Measurements from ENCODE around the gene KIF16B. TPM values are rescaled to one million over a fixed set of nuclear protein-coding genes. Genes with fewer than 3 reads are reported as not detected.

KIF16B gene
- total and polyA plus RNA-seq, 10 of the 15 experiments (the other 5 are each of a cell fraction or from before 2014, with no cell fraction given) = 0.21 to 5.2 (median 3.0) TPM

GRCh38 chr20:16404171-16404570 is 169.1 kb downstream of the KIF16B start:
- FAIRE-seq (no peak), ATAC-seq (no peak), DNase-seq (ENCODE audit: low read depth, low spot score) (no peak)
- RAD21 ChIA-PET (ENCODE audit: unreplicated experiment) = no interaction called here
- SMC1A ChIA-PET (ENCODE audit: uncharacterized antibody, unreplicated experiment) = no interaction called here
- WGBS (ENCODE audit: insufficient coverage, insufficient replicate concordance, low lambda C conversion rate, missing lambda C conversion rate) = 53% methylated on average over 5 of the region's 5 CpGs
- in situ Hi-C loops (cut with MboI) = no loop called here
- Histone ChIP-seq H3K4me2 (ENCODE audit: control insufficient read depth, insufficient read depth) (no peak overlapping the region), H3K79me2 (ENCODE audit: control insufficient read depth, insufficient read depth, low read length) (no peaks in the 10 kb centered on the region), H3K27me3 (replicated peaks in 1 of 2; ENCODE audit: control insufficient read depth in 2 of 2, insufficient read depth in 2 of 2, low read length in 1 of 2) (no peaks in the 10 kb centered on the region), H3K9me3 (replicated peaks; ENCODE audit: control insufficient read depth, insufficient read depth, low read length) (no peaks in the 10 kb centered on the region), H3K27ac (ENCODE audit: control insufficient read depth, insufficient read depth) (no peak overlapping the region), H3K4me3 (no peak overlapping the region), H3K9ac (ENCODE audit: control insufficient read depth, insufficient read depth, low read length) (no peak overlapping the region), H2AFZ (ENCODE audit: control insufficient read depth, low read depth, low read length) (no peak overlapping the region), H3K36me3 (ENCODE audit: control insufficient read depth in 2 of 2, insufficient read depth in 2 of 2, low read length in 1 of 2) (no peaks in the 10 kb centered on the region), H3K4me1 (ENCODE audit: control insufficient read depth, insufficient read depth, low read length) (no peaks in the 10 kb centered on the region), H4K20me1 (ENCODE audit: control insufficient read depth, insufficient read depth) (no peaks in the 10 kb centered on the region)
- TF ChIP-seq E2F4 (IDR thresholded peaks at IDR 0.05; ENCODE audit: low read depth, low read length) = no peak
- TF ChIP-seq TAF1 (IDR thresholded peaks at IDR 0.05; ENCODE audit: borderline replicate concordance, low read depth, low read length) = no peak
- no peak for TF ChIP-seq CHD2 (IDR thresholded peaks at IDR 0.05; ENCODE audit: borderline replicate concordance, low read depth, low read length)
- no peak for TF ChIP-seq ZNF687 (IDR thresholded peaks at IDR 0.05)
- no peak for TF ChIP-seq E2F8 (IDR thresholded peaks at IDR 0.05; ENCODE audit: low read depth, partially characterized antibody)
- no peak for TF ChIP-seq RELB (IDR thresholded peaks at IDR 0.05; ENCODE audit: low read depth)
- TF ChIP-seq DPF2 (IDR thresholded peaks at IDR 0.05) = no peak
- TF ChIP-seq TCF7 (IDR thresholded peaks at IDR 0.05; ENCODE audit: borderline replicate concordance) = no peak
- no peak for TF ChIP-seq BHLHE40 (IDR thresholded peaks at IDR 0.05; ENCODE audit: borderline replicate concordance in 1 of 2, low read depth in 2 of 2, low read length in 1 of 2)
- TF ChIP-seq TCF3 (IDR thresholded peaks at IDR 0.05; ENCODE audit: borderline replicate concordance, insufficient read depth, low read depth, low read length) = no peak
- TF ChIP-seq ZBED1 (IDR thresholded peaks at IDR 0.05; ENCODE audit: borderline replicate concordance) = no peak
- no TSS peak for BruUV-seq (replicated peaks)
- CTCF ChIA-PET = no interaction called here
- POLR2A ChIA-PET = no interaction called here
- intact Hi-C loops (cut with micrococcal nuclease; ENCODE audit: unreplicated experiment) = no loop called here

All from GM12878 (cell line).